Activated CD8-positive, alpha-beta T cell treated with anti-CD3 and anti-CD28 coated beads for 36 hours (primary cell): ENCODE results near the gene TMEM88. TPM values are rescaled to one million over a fixed set of nuclear protein-coding genes. Genes with fewer than 3 reads are reported as not detected.

Source experiments
- ATAC-seq: fragments of 200-7000 bp; cut with Tn5 transposase; one replicate; pipeline ENCODE4 v1.10.0; 2021; ENCODE audit warnings: mild to moderate bottlenecking, moderate library complexity
- CTCF ChIA-PET: fragments of 350-600 bp; sonication (Branson Sonifier 250); formaldehyde crosslinking; loops from one replicate; lab custom pipeline; 2021; ENCODE audit warnings: antibody characterized with exemption; lab: Charles Lee
- POLR2A ChIA-PET: fragments of 350-600 bp; sonication (Branson Sonifier 250); formaldehyde crosslinking; loops from one replicate; lab custom pipeline; 2021; ENCODE audit warnings: antibody characterized with exemption; lab: Charles Lee
- DNase-seq: peaks from one replicate; pipeline ENCODE4 v3.0.0-alpha.2; 2020
- H3K27ac Mint-ChIP-seq: one replicate; pipeline ENCODE4 v1.8.0; 2021; ENCODE audit warnings: mild to moderate bottlenecking, mixed read lengths
- H3K27me3 Mint-ChIP-seq: one replicate; pipeline ENCODE4 v1.8.0; 2021; ENCODE audit warnings: mixed read lengths
- H3K36me3 Mint-ChIP-seq: one replicate; pipeline ENCODE4 v1.8.0; 2021; ENCODE audit warnings: low read depth, mixed read lengths
- H3K4me1 Mint-ChIP-seq: one replicate; pipeline ENCODE4 v1.8.0; 2021; ENCODE audit warnings: low read depth, mixed read lengths
- H3K4me3 Mint-ChIP-seq: one replicate; pipeline ENCODE4 v1.8.0; 2021; ENCODE audit warnings: mild to moderate bottlenecking, moderate library complexity, mixed read lengths
- H3K9me3 Mint-ChIP-seq: one replicate; pipeline ENCODE4 v1.8.0; 2021; ENCODE audit warnings: mixed read lengths
- CTCF ChIP-seq: fragments of 200-600 bp; IDR thresholded peaks from one replicate; pipeline ENCODE4 v1.8.0; 2022; ENCODE audit warnings: antibody characterized with exemption, mild to moderate bottlenecking
- intact Hi-C: fragments of 100-400 bp; cut with micrococcal nuclease; formaldehyde crosslinking; loops from one replicate; pipeline ENCODE4 v1.10.0; 2022
- total RNA-seq, 2 experiments: library from RNA; stranded (reverse); gene quantifications; one replicate each; pipeline ENCODE4 v1.2.3, GENCODE V29; 2021

Gene TMEM88
- total RNA-seq, 2 experiments from 2014 or later = 2.4 to 2.9 TPM

GRCh38 chr17:7818746-7819645, 35.9 kb upstream of the TMEM88 start:
- ChIA-PET CTCF (interaction anchor here (0.9 to 2.1 kb wide), 7 partner anchors 16 to 222 kb away, joined by 3 to 6 read pairs (median 4); partner anchors contain the start of gene NAA38), POLR2A (no interaction called here)
- Mint-ChIP-seq H3K4me3 (no peak overlapping the region), H3K27ac (no peak overlapping the region), H3K9me3 (no peaks in the 10 kb centered on the region), H3K36me3 (no peaks in the 10 kb centered on the region), H3K4me1 (no peaks in the 10 kb centered on the region), H3K27me3 (no peaks in the 10 kb centered on the region)
- TF ChIP-seq CTCF = no peak
- DNase-seq (no peak), ATAC-seq (no peak)
- intact Hi-C loops = loop anchor here (10.0 kb wide), 1 partner anchor 74 kb away; no protein-coding TSS in a partner anchor

- ATAC-seq (no peak), DNase-seq (no peak)
- CTCF ChIA-PET = interaction anchor here (1.1 to 1.9 kb wide), 4 partner anchors 15 to 221 kb away, joined by 3 to 5 read pairs (median 4); partner anchors contain the start of gene NAA38
- no peaks in the 10 kb centered on the region for H3K9me3 Mint-ChIP-seq
- no peak overlapping the region for H3K4me3 Mint-ChIP-seq
- TF ChIP-seq CTCF = no peak
- peaks cover 2% of the 10 kb centered on the region for H3K4me1 Mint-ChIP-seq
- POLR2A ChIA-PET = no interaction called here
- no peak overlapping the region for H3K27ac Mint-ChIP-seq
- H3K36me3 Mint-ChIP-seq = no peaks in the 10 kb centered on the region
- intact Hi-C loops = no loop called here
- peaks cover 2% of the 10 kb centered on the region for H3K27me3 Mint-ChIP-seq
Observed at GRCh38 chr17:7820231-7820630, 34.6 kb upstream of the TMEM88 start.

GRCh38 chr17:7822126-7822525, 32.7 kb upstream of the TMEM88 start:
- ATAC-seq (no peak), DNase-seq (no peak)
- H3K27ac Mint-ChIP-seq = no peak overlapping the region
- no peak for TF ChIP-seq CTCF
- H3K9me3 Mint-ChIP-seq = no peaks in the 10 kb centered on the region
- no peak overlapping the region for H3K4me3 Mint-ChIP-seq
- peaks cover 2% of the 10 kb centered on the region for H3K4me1 Mint-ChIP-seq
- peaks cover 2% of the 10 kb centered on the region for H3K27me3 Mint-ChIP-seq
- intact Hi-C loops = no loop called here
- no peaks in the 10 kb centered on the region for H3K36me3 Mint-ChIP-seq
- ChIA-PET CTCF (interaction anchor here (0.9 to 4.5 kb wide), 11 partner anchors 9 to 194 kb away, joined by 3 to 50 read pairs (median 5); partner anchors contain the start of gene KDM6B), POLR2A (interaction anchor here (0.9 kb wide), 1 partner anchor 14 kb away, joined by 3 read pairs; no protein-coding TSS in a partner anchor)

- H3K27ac Mint-ChIP-seq = no peak overlapping the region
- no peak for ATAC-seq
- no peak for DNase-seq
- H3K9me3 Mint-ChIP-seq = no peaks in the 10 kb centered on the region
- intact Hi-C loops = no loop called here
- ChIA-PET CTCF (interaction anchor here (0.6 to 4.5 kb wide), 14 partner anchors 7 to 169 kb away, joined by 3 to 50 read pairs (median 4); partner anchors contain the start of gene KDM6B), POLR2A (interaction anchor here (0.7 kb wide), 1 partner anchor 690 kb away, joined by 4 read pairs; no protein-coding TSS in a partner anchor)
- peaks cover 2% of the 10 kb centered on the region for H3K27me3 Mint-ChIP-seq
- H3K36me3 Mint-ChIP-seq = no peaks in the 10 kb centered on the region
- H3K4me1 Mint-ChIP-seq = peaks cover 2% of the 10 kb centered on the region
- H3K4me3 Mint-ChIP-seq = no peak overlapping the region
- TF ChIP-seq CTCF = no peak
Observed at GRCh38 chr17:7823581-7824001, 31.3 kb upstream of the TMEM88 start.
